ENCODE results near the gene PLCL1.
A peak's percentile ranks its signal among the peaks of the same experiment; 100 is the strongest.
"Not testable (repeated sequence)": the region's sequence is repeated elsewhere in the genome, so short reads cannot be mapped to it uniquely, and the experiment has no call there.

PLCL1 gene

DNA sequence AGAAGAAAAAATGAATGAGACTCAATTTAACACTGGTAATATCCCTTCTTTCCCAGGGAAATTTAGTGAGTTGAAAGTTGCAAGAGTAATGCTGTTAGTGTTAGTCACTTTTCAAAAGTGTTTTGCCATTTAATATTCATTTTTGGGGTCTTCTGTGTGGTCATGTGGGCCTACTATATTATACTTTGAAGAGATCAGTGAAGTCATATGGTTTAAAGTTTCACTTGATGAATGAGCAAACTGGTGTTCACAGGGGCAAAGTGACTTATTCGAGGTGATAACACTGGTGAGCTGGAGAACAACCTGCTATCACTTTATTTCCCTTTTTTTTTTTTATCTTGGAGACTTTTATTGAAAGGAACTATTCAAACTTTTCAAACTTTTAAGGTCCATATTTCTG is 196.0 kb downstream of the PLCL1 start:
- no peak for DNase-seq (ENCODE audit: low read depth in 2 of 2)

DNA sequence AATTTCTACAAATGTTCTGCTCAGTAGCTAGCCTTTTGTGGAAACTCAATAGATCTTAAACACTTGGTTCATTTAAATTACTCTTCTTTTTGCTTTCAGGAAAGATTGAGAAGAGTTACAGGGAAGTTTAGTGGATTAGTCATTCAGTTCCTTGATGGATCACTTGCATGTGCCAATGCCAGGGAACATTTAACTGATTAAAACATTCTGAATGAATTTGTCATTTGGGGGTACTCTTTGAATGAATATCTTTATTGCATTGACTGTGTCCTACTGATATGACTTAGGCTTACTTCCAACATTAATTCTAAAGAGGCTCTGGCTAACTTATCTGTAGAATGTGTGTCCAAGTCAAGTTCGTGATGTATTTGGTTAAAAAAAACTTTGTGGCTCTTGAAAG is 199.8 kb downstream of the PLCL1 start:
- DNase-seq (ENCODE audit: low read depth in 2 of 2) = no peak

DNA sequence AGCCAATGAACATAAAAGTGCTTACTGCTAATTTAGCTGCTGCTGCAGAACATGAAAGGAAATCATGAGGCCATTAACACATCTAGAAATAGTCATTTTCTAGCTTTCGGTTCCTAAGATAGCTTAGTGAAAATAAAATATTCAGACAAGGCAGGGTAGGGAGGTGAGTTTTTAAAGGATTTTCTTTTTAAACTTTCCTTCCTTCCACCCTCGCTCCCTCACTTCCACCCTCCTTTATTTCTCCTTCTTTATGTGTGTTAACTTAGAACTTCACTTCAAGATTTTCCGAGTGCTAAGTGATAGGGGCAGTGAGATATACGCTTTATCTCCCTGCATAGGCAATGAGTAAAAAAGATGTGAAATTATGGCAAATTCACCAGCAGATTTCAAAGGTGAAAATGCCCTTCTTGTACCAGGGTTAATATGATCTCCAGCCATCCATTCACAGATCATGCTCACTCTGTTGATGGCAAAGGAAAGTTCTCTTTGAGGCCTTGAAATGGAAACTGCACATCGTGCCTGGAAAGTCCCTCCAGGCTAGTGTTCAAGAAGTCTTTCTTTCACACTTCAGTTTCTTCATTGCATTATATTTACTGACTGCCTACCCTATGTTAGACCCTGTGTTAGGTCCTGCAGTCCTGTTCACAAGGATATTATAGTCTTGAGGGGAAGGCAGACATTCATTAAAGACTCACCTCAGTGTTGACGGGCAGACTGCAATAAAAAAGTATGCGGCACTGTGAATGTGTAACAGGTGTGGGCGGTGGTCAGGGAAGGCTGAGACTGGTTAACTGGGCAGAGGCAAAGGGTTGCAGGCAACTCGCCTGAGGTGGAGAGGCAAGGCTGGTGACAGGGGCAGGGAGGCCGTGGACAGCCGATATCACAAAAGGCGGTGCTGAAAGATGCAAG is 200.8 kb downstream of the PLCL1 start:
- DNase-seq (ENCODE audit: low read depth in 2 of 2) = no peak

DNA sequence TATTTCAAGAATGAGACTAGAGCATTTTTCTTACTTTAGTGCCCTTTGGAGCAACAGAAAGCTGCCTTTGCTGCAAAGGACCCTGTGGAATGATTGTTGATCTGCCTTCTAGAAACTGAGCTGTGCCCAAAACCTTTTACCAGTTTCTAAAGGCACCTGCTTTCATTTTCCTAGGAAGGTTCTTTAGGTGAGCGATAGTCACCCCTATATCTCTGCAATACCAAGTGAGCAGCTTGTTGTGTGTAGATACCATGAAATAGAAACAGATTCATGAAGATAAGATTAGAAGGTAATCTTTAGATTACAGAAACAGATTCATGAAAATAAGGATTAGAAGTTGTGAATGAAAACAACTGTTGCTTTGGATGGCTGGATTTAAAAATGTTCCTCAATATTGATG is 202.3 kb downstream of the PLCL1 start:
- DNase-seq (ENCODE audit: low read depth in 2 of 2) = no peak

DNA sequence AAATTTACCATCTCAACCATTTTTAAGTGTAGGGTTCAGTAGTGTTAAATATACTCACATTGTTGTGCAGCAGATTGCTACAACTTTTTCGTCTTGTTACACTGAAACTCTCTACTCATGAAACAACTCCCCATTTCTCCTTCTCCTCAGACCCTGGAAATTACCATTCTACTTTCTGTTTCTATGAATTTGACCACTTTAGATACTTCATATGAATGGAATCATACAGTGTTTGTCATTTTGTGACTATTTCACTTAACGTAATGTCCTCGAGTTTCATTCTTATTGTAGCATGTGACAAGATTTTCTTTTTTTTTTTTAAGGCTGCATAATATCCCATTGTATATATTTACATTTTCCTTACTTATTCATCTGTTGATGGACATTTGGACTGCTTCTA is 203.8 kb downstream of the PLCL1 start:
- no peak for DNase-seq (ENCODE audit: low read depth in 2 of 2)

DNA sequence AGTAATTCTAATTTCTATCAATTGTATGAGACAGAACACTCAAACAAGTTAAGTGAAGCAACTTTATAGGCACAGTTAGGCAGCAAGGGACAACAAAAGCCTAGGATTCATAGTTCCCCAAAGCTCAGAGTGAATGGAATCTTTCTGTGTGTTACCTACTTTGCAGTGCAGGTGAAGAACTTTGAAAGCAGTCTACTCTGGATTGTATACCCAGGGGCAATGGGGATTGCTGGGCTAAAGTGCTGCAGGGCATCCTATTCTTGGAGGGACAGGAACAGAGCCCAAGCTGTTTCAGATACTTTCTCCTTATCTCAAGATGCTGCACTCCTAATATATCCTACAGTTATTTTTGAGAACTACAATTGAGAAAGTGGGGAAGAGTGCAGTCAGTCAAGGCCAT is 207.6 kb downstream of the PLCL1 start:
- DNase-seq (ENCODE audit: low read depth in 2 of 2) = no peak

DNA sequence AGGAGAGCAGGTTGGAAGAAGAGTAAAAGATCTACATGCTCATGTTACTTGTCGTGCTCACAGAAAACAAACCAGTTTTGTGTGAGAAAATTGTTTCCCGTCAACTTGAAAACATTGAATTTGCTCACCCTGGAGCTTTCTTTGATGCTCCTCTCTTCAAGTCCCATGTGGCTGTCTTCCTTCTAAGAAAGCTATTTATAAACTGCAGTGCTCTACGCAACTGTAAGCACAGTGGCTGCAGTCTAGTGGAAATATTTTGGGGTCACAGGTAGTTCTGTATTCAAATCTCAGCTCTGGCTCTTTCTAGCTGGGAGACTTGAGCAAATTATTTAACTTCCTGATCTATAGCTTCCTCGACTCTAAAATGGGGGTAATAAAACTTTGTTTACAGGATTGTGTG is 211.8 kb downstream of the PLCL1 start:
- DNase-seq (ENCODE audit: low read depth in 2 of 2) = no peak

DNA sequence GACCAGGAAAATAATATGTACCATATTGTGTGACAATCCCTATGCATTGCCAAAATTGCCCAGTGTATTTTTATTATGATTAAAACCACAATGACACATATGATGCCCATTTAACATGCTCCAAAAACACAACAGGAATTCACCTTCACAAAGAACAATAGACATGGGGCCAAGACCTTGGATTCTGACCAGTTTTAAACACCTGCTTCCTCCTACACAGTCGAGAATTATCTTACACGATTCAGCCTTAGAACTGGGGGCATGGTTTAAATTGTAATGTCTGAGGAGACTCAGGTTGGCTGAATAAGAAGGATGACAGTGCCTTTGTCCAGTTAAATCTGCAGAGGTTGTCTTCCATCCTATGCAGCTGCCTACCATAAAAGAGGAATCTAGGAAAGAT is 212.7 kb downstream of the PLCL1 start:
- no peak for DNase-seq (ENCODE audit: low read depth in 2 of 2)

DNA sequence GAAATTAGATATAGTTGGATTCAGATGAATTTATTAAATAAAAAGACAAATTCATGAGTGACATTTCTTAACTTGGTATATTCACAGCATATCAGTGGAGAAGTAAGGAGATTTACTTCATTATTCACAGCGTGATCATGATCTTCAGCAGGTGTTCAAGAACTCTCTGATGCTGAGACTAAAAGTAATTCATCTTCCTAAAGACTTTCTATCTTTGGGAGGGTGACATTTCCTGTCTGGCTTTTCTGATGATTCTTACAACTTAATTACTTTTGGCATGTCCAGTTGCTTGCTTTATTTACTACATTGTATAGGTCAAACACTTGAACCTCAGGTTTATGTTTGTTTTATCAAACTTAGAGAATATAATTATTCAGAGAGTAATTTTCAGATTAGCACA is 224.6 kb downstream of the PLCL1 start:
- no peak for DNase-seq (ENCODE audit: low read depth in 2 of 2)

DNA sequence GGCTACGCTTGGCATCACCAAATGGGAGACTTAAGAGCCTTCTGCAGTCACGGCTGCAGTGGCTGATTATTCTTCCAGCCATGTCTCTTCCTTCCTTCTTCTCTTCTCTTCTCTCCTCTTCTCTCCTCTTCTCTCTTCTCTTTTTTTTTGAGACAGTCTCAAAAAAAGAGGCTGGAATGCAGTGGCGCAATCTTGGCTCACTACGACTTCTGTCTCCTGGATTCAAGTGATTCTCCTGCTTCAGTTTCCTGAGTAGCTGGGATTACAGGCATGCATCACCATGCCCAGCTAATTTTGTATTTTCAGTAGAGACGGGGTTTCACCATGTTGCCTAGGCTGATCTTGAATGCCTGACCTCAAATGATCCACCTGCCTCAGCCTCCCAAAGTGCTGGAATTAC is 225.2 kb downstream of the PLCL1 start:
- DNase-seq (ENCODE audit: low read depth in 2 of 2) = not testable (repeated sequence)

DNA sequence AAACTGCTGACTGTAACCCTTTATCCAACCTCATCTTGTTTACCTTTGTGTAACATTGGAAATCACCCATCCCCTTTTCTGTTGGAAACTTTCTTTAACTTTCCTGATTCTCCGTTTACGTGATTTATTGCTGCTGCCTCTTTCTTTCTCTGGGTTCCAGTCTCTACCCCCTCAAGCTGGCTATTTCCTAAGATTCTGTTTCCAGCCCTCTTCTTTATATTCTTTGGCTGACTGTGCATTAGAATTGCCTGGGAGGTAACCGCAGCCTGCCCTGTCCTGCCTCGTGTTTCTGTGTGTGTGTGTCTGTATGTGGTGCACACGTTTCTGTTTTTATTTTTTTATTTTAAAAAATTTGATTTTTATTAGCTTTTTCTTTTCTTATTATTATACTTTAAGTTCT is 229.2 kb downstream of the PLCL1 start:
- no peak for DNase-seq (ENCODE audit: low read depth in 2 of 2)

DNA sequence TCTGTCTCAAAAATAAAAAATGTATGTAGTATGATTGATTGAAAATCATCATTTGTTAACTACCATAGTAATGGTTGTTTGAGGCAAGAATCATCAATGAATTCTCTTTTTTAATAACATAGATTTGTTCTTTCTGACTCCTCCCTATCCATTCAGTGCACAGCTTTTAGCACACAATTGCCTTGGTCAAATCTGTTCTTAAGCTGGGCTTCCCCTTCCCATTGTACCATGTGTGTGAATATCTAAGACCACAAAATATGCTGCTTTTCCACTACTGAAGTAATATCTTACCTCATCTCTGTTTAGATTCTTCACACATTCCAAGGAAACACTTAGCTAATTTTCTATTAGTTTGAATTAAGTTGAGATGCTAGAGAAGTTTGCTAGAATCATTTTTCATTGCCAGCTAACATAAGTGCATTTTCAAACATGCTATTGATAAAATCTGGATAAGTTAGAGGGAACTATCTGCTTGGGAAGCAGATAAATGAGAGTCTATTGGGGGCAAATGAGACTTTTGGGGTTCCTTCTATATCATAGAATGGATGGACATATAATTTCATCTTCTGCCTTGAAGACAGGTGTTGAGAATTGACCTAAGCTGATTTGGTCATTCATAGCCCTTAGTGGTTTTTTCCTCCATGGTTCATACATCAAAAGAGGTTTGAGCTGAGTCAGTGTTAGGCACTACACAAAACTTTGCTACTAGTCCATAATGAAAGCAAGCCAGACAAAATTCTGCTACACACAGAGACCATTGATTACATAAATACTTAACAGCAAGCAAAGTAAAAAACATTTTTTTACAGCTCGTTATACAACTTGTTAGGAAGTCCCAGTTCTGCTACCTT is 231.9 kb downstream of the PLCL1 start:
- no peak for DNase-seq (ENCODE audit: low read depth in 2 of 2)

DNA sequence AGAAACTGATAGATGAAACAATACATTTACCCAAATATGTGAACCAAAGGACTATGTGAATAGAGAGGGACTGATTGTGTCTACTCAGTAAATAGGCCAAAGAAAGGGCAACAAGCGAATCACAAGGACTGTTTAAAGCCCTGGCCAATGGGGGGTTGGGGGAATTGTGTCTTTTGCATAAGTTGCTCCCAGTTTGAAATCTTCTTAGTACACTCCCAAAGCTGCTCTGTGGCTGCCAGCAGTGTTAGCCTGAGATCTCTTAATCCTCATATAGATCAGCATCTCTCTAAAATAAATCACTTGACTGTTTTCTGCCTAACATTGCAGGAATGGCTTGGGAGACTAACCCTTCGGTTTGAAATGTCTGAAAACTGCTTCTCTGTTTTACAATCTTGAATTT is 236.4 kb downstream of the PLCL1 start:
- no peak for DNase-seq (ENCODE audit: low read depth in 2 of 2)

DNA sequence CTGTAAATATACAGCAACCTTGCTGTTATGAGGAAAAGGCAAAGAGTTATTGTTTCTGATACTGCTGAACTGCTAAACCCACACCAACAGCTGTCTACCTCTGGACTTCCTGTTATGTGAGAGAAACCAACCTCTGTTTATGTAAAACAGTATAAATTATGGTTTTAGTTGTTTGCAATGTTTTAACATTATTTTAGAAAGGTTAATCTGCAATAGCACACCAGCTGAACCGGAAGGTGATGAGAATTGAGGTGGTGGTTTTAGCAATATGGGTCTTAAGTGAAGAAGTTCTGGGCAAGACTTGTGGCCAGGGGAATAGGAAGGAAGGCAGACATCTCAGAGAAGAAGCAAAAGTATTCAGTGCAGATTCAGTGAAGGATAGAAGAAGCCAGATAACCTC is 237.8 kb downstream of the PLCL1 start:
- DNase-seq (ENCODE audit: low read depth in 2 of 2) = no peak

DNA sequence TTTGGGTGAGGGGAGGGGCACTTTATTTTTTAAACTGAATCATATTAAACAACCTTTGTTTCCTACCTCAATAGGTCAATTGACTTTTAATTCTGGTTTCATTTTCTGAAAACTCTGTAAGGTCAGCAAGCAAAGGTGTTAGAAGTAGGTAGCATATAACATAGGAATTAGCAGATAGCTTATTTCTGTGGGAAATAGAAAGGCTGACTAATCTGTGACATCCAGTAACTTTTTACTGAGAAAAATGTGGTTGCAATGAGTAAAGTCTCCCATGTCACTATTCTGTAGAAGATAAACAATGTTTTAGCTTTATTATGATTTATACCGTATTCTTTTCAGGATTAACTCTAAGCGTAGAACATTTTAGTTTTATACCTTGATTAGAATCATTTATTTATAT is 240.4 kb downstream of the PLCL1 start:
- no peak for DNase-seq (ENCODE audit: low read depth in 2 of 2)

DNA sequence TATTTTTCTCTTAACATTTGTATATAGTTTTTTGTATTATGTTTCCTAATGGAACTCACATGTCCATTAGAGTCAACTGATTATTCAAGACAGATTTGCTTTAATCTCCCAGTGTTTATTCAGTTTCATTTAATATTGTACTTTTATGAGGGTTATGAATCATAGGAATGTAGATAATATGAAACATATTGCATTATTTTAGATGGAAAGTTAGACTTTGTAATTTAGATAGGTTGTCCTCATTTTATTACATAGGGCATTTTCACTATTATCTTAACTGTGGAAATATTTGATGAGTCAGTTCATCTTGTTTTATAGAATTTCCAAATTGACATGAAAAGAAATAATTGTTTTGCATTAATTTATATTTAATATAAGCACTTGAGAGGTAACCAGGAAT is 240.8 kb downstream of the PLCL1 start:
- no peak for DNase-seq (ENCODE audit: low read depth in 2 of 2)

DNA sequence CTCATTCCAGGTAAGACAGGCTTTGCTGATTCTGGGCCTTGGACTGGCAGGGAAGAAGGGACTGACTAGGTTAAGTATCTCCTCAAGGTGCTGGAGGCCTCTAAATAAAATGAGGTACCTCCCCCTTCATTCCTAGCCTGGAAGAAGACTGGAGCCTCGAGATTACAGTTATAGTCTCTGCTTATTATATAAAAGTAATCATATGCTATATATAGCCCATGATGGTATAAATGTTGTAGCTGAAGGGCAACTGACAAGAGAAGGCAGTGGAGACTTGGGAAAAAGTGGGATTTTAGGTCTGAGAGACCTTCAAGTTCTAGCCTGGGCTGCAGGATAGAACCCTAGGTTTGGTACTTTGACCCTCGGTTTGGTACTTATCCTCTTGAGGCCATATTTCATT is 248.3 kb downstream of the PLCL1 start:
- no peak for DNase-seq (ENCODE audit: low read depth in 2 of 2)

DNA sequence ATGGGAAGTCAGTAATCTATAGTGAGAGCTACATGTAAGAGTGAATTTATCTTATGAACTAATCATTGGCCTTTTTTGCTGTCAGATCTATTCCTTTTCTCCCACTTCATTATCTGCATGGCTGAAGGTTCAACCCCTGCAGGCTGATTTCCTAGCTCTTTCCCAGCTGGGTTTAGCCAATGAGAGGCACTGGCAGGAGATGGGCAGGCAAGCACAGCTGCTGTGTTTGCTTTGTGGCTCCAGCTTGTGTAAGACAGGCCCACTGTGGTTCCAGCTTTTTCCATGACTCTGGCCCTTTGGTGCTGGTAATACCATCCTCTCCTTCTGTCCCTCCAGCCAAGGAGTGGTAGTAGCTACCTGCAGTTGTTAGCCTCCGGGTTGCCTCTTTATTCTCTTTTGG is 248.8 kb downstream of the PLCL1 start:
- DNase-seq (ENCODE audit: low read depth in 2 of 2) = no peak

DNA sequence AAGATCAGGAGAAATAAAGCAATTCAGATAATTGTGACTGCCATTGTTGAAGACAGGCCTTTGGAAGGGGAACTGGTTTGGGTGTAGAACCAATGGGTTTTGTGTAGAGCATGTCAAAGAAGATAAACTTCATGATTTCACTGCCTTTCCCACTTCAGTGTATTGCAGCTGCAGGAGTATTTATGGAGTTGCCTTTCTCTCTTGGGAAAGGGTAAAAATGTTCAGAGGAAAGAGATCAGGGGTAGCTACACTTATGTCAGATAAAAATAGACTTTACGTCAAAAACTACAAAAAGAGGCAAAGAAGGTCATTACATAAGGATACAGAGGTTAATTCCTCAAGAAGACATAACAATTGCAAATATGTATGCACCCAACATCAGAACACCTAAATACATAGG is 249.4 kb downstream of the PLCL1 start:
- DNase-seq (ENCODE audit: low read depth in 2 of 2) = no peak

DNA sequence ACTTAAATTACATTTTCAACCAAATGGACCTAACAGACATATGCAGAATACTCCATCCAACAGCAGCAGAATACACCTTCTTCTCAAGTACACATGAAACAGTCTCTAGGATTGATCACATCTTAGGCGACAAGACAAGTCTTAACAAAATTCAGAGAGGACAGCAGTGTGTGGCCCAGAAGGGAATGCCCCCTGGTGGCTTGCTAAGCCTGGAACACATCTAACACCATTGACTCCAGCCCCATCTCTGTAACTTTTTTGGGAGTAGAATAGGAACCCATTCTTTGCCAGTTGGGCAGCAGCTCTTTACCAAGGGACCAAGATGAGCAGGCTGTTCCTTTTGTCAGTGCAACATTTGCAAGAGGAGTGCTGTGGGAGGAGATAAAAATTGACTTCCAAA is 249.9 kb downstream of the PLCL1 start:
- DNase-seq (ENCODE audit: low read depth in 2 of 2) = peak in 1 of 2 donors; percentile 5

DNA sequence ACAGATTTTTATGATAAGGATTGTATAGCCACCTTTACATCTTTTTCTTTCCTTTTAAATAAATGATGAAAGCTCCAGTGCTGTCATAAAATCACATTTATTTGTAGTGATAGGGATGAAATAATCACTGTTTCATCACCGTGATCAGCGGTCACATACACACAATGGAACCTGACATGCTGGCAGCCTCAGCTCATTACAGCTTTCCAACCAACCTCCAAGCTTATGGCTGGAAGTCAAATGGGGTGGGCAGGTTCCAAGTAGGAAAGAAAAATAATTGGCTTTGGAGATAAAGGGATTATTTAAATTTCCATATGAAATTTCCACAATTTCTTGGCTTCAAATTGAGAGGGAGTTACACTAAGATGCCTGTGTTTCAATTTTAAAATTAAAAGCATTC is 251.3 kb downstream of the PLCL1 start:
- DNase-seq (ENCODE audit: low read depth in 2 of 2) = no peak

DNA sequence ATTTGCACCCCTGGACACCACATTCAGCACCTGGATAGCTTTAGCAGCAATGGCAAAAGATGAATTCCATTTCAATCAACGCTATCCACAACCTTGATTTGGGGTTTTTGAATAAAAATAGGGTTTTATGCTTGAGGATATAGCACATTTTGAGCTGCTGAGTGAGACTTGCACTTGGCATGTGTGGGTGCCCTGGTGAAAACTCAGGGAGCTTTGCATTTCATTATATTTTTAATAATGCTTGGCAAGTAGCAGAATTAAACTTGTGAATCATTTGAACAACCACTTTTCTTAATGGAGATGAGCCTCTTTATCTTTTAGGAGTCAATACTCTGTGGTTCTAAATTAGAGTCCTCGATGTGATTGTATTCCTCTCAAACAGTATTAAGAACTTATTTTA is 252.4 kb downstream of the PLCL1 start:
- no peak for DNase-seq (ENCODE audit: low read depth in 2 of 2)

DNA sequence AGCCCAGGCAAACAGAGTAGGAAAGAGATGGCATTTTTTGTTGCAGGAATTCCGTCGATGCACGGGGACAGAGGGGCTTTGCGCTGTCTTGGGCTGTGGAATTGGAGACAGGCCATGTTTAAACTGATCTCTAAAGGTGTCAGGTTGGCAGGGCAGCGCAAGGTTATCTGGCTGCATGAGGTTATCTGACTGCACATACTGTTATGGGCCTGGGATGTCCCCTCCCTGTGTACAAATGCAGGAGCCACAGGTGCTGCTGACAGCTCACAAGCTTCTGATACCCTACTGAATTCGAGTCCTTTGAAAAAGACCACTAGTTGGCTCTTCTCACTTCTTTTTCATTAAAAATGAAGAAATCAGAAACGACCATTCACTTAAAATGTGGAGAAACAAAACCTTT is 255.4 kb downstream of the PLCL1 start:
- no peak for DNase-seq (ENCODE audit: low read depth in 2 of 2)
